ENCODE results near the gene LARP6. TPM values are rescaled to one million over a fixed set of nuclear protein-coding genes. Genes with fewer than 3 reads are reported as not detected.
A peak's percentile ranks its signal among the peaks of the same experiment; 100 is the strongest.

LARP6 gene
- total and polyA plus RNA-seq, 2 of the 4 experiments (the other 2 are of a cell fraction) = 36.4 to 135 TPM

- WGBS, 2 experiments (ENCODE audit: extremely low coverage in 2 of 2, insufficient read length in 1 of 2) = no CpG with 5 or more reads among the region's 8 CpGs
- ChIA-PET CTCF (interaction anchor here (1.1 to 3.3 kb wide), 4 partner anchors 13 to 49 kb away, joined by 3 to 28 read pairs (median 6); no protein-coding TSS in a partner anchor), POLR2A (ENCODE audit: unreplicated experiment) (no interaction called here)
- no peak overlapping the region for H3K56ac ChIP-seq (ENCODE audit: extremely low read depth, insufficient read depth, low read length)
- H2AK9ac ChIP-seq (replicated peaks; ENCODE audit: low read depth, low read length, poor library complexity) = no peak overlapping the region
- peaks cover 9 to 29% of the 10 kb centered on the region in 2 experiments; a peak in 3 of 4 replicates for H3K79me1 ChIP-seq (ENCODE audit: low read depth in 1 of 2, low read length in 2 of 2)
- no peaks in the 10 kb centered on the region for H3K27me3 ChIP-seq (ENCODE audit: control insufficient read depth, insufficient read depth, low read length)
- DNase-seq (no peak), ATAC-seq (ENCODE audit: low read depth) (no peak)
- H2BK5ac ChIP-seq (ENCODE audit: low read depth, low read length, poor library complexity, severe bottlenecking) = no peak overlapping the region
- peak overlapping the region in 1 of 2 experiments; percentile 37; a peak in 2 of 4 replicates for H4K8ac ChIP-seq (ENCODE audit: low read depth in 2 of 2, low read length in 2 of 2)
- H2BK15ac ChIP-seq (ENCODE audit: low read depth, low read length) = peak overlapping the region; percentile 42; the same call in 1 of the 3 replicates
- no peaks in the 10 kb centered on the region for H4K20me1 ChIP-seq (ENCODE audit: insufficient read depth, low read length)
- no peak overlapping the region for H3K27ac ChIP-seq (ENCODE audit: insufficient read depth, low read length)
- H2AK5ac ChIP-seq (ENCODE audit: low read depth, low read length) = peak overlapping the region; percentile 22; the same call in 1 of the 2 replicates
- H3K23ac ChIP-seq (ENCODE audit: low read depth, low read length) = peak overlapping the region; percentile 2; the same call in 1 of the 2 replicates
- peaks cover 4% of the 10 kb centered on the region for H3K36me3 ChIP-seq (ENCODE audit: control insufficient read depth, insufficient read depth, low read length)
- H2BK20ac ChIP-seq (ENCODE audit: low read depth, low read length) = peak overlapping the region; percentile 2; the same call in 1 of the 2 replicates
- H3K4me2 ChIP-seq (ENCODE audit: low read depth, low read length) = no peak overlapping the region
- intact Hi-C loops (cut with micrococcal nuclease) = loop anchor here (1.0 to 5.0 kb wide), 3 partner anchors 31 to 66 kb away; partner anchors contain the start of genes LRRC49 and THAP10
- dilution Hi-C loops (cut with HindIII; ENCODE audit: low sequenced_read_pairs, unreplicated experiment) = no loop called here
- no peak overlapping the region; the same call in 1 of the 2 replicates for H3K9ac ChIP-seq (ENCODE audit: low read depth, low read length)
- peak overlapping the region; percentile 39; the same call in 1 of the 2 replicates for H4K5ac ChIP-seq (ENCODE audit: low read depth, low read length)
- no peaks in the 10 kb centered on the region for H3K9me3 ChIP-seq (ENCODE audit: control insufficient read depth, insufficient read depth, low read length)
- H3K14ac ChIP-seq (replicated peaks; ENCODE audit: low read depth, low read length) = 0 out of 2 replicates have a peak overlapping the region, but pooled peaks have one; percentile 42
- in situ Hi-C loops (cut with MboI; ENCODE audit: low sequenced_read_pairs) = loop anchor here (10.0 kb wide), 1 partner anchor 49 kb away; no protein-coding TSS in a partner anchor
- no peak overlapping the region for H2AFZ ChIP-seq (replicated peaks; ENCODE audit: low read length, poor library complexity)
- peak overlapping the region; percentile 9; the same call in 1 of the 2 replicates for H2BK120ac ChIP-seq (ENCODE audit: low read depth, low read length)
- H3K18ac ChIP-seq (ENCODE audit: low read depth, low read length) = no peak overlapping the region
- TF ChIP-seq MAFK (IDR thresholded peaks at IDR 0.05; ENCODE audit: low read depth, low read length) = no peak
- TF ChIP-seq FOS (IDR thresholded peaks at IDR 0.05; ENCODE audit: low read depth, low read length) = no peak
- TF ChIP-seq RAD21 (IDR thresholded peaks at IDR 0.05; ENCODE audit: low read length) = no peak
- no peak for TF ChIP-seq CHD1 (IDR thresholded peaks at IDR 0.05; ENCODE audit: low read depth, low read length)
- TF ChIP-seq RFX5 (IDR thresholded peaks at IDR 0.05; ENCODE audit: low read depth, low read length) = no peak
- TF ChIP-seq BHLHE40 (IDR thresholded peaks at IDR 0.05; ENCODE audit: low read depth, low read length) = no peak
- TF ChIP-seq, protein P1, sequence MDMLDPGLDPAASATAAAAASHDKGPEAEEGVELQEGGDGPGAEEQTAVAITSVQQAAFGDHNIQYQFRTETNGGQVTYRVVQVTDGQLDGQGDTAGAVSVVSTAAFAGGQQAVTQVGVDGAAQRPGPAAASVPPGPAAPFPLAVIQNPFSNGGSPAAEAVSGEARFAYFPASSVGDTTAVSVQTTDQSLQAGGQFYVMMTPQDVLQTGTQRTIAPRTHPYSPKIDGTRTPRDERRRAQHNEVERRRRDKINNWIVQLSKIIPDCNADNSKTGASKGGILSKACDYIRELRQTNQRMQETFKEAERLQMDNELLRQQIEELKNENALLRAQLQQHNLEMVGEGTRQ (IDR thresholded peaks at IDR 0.05; ENCODE audit: low read depth, low read length) = no peak
- no peak for TF ChIP-seq CEBPB (IDR thresholded peaks at IDR 0.05; ENCODE audit: low read depth, low read length)
- TF ChIP-seq SMC3 (IDR thresholded peaks at IDR 0.05; ENCODE audit: low read depth, low read length) = no peak
- no peak for TF ChIP-seq MXI1 (IDR thresholded peaks at IDR 0.05; ENCODE audit: borderline replicate concordance, low read depth, low read length)
- TF ChIP-seq POLR2A (IDR thresholded peaks at IDR 0.05; ENCODE audit: low read depth, low read length) = no peak
- TF ChIP-seq RCOR1 (IDR thresholded peaks at IDR 0.05; ENCODE audit: insufficient replicate concordance, low read length) = no peak
- TF ChIP-seq MAZ (IDR thresholded peaks at IDR 0.05; ENCODE audit: borderline replicate concordance, low read depth, low read length) = no peak
- no peak for TF ChIP-seq ELK1 (IDR thresholded peaks at IDR 0.05; ENCODE audit: borderline replicate concordance, low read depth, low read length)
- no peak for TF ChIP-seq NFE2L2 (IDR thresholded peaks at IDR 0.05; ENCODE audit: low read depth, low read length)
- TF ChIP-seq, protein P2, sequence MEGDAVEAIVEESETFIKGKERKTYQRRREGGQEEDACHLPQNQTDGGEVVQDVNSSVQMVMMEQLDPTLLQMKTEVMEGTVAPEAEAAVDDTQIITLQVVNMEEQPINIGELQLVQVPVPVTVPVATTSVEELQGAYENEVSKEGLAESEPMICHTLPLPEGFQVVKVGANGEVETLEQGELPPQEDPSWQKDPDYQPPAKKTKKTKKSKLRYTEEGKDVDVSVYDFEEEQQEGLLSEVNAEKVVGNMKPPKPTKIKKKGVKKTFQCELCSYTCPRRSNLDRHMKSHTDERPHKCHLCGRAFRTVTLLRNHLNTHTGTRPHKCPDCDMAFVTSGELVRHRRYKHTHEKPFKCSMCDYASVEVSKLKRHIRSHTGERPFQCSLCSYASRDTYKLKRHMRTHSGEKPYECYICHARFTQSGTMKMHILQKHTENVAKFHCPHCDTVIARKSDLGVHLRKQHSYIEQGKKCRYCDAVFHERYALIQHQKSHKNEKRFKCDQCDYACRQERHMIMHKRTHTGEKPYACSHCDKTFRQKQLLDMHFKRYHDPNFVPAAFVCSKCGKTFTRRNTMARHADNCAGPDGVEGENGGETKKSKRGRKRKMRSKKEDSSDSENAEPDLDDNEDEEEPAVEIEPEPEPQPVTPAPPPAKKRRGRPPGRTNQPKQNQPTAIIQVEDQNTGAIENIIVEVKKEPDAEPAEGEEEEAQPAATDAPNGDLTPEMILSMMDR (conservative IDR thresholded peaks at IDR 0.05; ENCODE audit: low read depth, low read length) = no peak
- 0 out of 2 replicates have a peak overlapping the region, but pooled peaks have one; percentile 5 for H4K91ac ChIP-seq (ENCODE audit: insufficient read depth, low read depth, low read length)
- no TSS peak for BruUV-seq (replicated peaks)
- H3K4me1 ChIP-seq (ENCODE audit: control insufficient read depth, insufficient read depth, low read length) = peaks cover 2% of the 10 kb centered on the region
- H3K4me3 ChIP-seq (ENCODE audit: insufficient read depth, low read depth, low read length) = no peak overlapping the region
- peak overlapping the region; percentile 35 for H3K4ac ChIP-seq (ENCODE audit: low read depth, low read length)
- peaks cover 5% of the 10 kb centered on the region for H3K9me1 ChIP-seq (ENCODE audit: insufficient read depth, low read length)
These were observed 28.1 kb downstream of the LARP6 start for GRCh38 chr15:70825841-70826240.

Data from IMR-90 (cell line).